COLO668 (cell line): ENCODE results near the gene SMAD2.
A peak's percentile ranks its signal among the peaks of the same experiment; 100 is the strongest.
"Not testable (repeated sequence)": the region's sequence is repeated elsewhere in the genome, so short reads cannot be mapped to it uniquely, and the experiment has no call there.

Source experiments
- DNase-seq: peaks from one replicate; lab custom pipeline; 2025; ENCODE audit not compliant: unreplicated experiment; lab: John Stamatoyannopoulos, UW

SMAD2 gene

DNA sequence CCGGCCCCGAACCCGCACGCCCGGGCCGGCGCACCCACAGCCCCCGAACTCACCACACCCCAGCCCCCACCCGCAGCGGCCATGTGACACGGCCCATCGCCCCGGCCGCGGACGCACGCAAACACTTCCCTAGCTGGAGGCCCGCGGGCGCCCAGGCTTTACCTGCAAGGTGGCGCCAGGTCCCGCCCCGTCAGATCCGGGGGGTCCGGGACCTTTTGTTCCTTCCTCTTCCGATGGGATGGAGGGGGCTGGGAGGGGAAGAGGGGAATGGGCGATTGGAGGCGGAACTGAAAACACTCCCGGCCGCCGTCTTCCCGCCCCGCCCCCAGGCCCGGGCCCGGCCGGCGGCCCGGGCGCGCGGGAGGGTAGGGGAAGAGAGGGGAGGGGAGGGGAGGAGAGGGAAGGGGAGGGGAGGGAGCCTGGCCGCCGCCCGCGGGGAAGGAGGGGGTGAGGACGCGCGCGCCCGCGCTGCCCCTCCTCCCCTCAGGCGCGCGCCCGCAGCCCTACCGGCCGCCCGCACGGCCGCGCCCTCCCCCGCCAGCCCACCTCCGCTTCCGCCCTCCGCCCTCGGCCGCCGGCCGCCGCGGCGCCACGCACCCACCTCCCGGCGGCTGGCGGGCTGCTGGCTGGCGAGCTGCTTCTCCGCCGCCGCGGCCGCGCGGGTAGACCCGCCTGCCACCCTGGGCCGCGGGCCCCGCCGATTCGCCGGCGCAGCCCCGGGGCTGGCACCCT is at the start of gene SMAD2:
SMAD2 (minus strand) TSS at position 461 of the 732 bp plus-strand sequence. CDS start 33,903 bp downstream, outside the sequence.
- DNase-seq: peak; percentile 98

DNA sequence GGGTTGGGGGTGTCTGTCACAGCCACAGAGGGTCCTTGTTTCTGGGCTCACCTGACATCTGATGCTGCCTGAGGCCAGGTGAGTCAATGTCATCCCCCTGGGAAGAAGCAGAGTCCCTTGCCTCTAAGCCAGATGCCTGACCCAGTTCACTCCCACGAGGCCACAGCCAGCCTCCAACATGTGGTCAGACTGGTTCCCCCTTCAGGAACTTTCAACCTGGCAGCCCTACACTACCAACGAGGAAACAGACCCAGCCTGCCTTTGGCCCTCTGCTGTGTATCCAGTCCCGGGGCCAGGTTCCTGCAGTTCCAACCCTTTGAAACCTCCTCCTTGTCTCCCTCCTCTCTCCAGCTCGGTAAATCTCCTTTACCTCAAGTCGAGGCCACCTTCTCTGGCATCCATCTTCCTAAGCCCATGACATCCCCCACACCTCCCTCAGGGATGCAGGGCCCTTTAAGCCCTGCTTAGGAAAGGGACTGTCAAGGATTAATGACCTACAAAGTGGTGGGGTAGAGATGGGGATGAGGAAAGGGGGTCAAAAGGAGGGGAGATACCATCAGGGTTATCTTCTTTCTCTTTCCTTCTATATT is 49.2 kb upstream of the SMAD2 start:
- DNase-seq: no peak

- no peak for DNase-seq
These were observed 48.1 kb upstream of the SMAD2 start for GRCh38 chr18:47978603-47979002.

GRCh38 chr18:47978141-47978540 is 47.7 kb upstream of the SMAD2 start:
- no peak for DNase-seq

GRCh38 chr18:47975701-47976100 is 45.2 kb upstream of the SMAD2 start:
- DNase-seq: no peak

- DNase-seq: no peak
These were observed 44.6 kb upstream of the SMAD2 start for GRCh38 chr18:47975105-47975504.

GRCh38 chr18:47970664-47971531 is 40.4 kb upstream of the SMAD2 start:
- no peak for DNase-seq

GRCh38 chr18:47969816-47970215 is 39.4 kb upstream of the SMAD2 start:
- DNase-seq: no peak

- DNase-seq: no peak
These were observed 38.3 kb upstream of the SMAD2 start for GRCh38 chr18:47968721-47969120.

- no peak for DNase-seq
These were observed 37.7 kb upstream of the SMAD2 start for GRCh38 chr18:47968006-47968676.

GRCh38 chr18:47964053-47964452 is 33.6 kb upstream of the SMAD2 start:
- DNase-seq: peak; percentile 40

DNA sequence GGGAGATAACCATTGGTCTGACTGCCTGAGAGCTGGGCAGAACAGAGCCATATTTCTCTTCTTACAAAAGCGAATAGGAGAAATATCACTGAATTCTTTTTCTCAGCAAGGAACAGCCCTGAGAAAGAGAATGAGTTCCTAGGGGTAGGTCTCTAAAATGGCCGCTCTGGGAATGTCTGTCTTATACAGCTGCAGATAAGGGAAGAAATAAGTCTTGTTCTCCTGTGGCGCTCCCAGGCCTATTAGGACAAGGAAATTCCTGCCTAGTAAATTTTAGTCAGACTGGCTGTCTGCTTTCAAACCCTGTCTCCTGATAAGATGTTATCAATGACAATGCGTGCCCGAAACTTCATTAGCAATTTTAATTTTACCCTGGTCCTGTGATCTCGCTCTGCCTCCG is 30.5 kb upstream of the SMAD2 start:
- DNase-seq: not testable (repeated sequence)

DNA sequence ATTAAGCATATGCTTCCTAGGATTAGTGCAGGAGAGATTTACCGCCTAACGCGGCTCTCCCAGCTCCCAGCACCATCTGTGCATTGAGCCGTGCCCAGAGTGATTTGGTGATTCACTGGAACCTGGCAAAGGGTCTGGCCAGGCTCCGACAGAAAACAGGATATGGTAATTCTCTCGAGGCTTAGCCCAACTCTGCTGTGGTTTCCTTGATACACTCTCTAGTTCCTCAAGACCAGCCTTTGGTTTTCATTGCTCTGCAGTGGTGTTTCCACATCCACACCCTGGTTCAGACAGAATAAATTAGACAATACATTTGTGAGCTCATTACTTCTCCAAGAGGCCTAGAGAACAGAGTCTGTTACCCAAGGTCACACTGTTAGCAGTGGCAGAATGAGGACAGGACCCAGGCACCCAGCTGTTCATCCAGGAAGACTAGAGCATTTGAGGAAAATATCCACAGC is 23.0 kb upstream of the SMAD2 start:
- DNase-seq: no peak

DNA sequence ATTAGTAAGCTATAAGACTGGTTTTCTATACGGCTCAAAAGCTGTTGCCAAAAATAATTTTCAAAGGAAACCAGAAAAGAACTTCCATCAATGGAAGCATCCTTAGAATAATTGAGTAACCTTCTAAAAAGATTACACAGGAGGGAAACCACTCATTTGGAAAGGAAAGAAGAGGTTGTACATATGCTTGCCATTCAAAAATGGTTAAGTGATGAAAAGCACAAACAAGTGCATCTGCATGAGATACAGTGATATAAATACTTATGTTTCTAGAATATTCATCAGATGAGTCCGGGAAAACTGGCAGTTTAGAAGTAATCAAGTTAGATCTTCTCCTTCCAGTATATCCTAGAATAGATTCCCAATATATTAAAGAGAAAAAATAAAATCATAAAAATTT is 20.1 kb upstream of the SMAD2 start:
- no peak for DNase-seq

DNA sequence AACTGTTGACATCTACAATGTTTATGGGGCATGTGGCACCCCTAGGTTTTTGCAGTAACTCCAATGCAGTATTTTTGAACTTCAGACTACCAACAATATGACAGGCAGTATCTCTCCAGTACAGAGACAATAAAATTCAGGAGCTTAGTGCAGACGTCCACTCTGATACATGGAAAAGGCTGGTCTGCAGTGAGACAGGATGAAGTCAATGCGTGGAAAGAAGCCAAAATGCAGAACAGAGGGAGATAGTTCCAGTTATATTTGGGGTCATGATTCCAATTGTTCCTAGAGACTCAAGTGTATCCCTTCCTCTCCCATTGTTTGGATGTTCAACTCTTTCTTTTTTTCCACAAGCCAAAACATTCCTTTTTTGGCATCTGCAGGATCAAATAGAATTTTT is 18.7 kb upstream of the SMAD2 start:
- no peak for DNase-seq

DNA sequence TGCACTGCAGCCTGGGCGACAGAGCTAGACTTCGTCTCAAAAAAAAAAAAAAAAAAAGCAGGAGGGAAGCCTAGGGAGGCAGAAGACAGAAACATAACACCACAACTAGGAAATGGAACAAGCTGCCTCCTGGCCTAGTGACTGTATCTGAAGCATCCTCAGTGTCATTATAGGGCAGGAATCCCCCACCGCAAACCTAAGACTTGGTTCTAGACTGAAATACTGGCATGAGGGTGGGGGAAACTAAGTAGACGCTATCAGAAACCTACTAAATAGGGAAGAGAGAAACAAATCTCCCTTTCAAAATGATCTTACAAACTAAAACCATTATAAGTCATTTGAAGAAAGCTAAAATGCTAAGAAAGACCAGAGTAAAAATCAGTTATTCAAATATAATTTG is 16.4 kb upstream of the SMAD2 start:
- no peak for DNase-seq

GRCh38 chr18:47944972-47945852 is 14.8 kb upstream of the SMAD2 start:
- no peak for DNase-seq

GRCh38 chr18:47936952-47937351 is 6.5 kb upstream of the SMAD2 start:
- no peak for DNase-seq

DNA sequence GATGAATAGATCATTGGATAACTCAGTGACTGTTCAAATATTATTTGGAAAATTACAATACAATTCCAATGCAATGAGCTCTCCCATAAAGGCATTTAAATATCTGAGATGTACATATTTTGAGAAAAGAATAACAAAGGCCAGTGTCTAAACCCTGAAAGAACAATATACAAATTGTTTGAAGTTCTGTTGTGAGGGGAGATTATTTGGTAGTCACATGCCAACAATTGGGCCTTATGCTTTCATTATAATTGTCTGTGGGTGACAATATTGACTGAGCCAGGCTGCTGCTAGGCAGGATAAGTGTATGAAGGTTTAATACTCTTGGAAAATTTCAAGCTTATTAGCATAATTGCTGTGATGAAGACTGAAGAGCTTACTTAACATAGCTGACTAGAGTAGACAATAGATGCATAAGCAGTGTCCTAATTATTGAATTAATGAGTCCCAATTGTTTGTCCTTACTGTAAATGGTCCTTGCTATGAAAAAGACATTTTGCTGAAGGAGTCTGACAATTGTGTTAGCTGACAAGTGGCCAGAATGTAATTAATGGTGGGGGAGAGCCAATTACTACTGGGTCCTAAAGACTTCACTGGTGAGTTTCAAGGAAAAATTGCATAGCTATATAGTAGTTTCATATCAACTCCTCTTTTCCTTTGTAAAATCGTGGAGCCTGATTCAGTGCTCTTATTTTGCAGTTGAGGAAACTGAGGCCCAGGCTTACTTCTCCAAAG is 5.0 kb upstream of the SMAD2 start:
- no peak for DNase-seq

DNA sequence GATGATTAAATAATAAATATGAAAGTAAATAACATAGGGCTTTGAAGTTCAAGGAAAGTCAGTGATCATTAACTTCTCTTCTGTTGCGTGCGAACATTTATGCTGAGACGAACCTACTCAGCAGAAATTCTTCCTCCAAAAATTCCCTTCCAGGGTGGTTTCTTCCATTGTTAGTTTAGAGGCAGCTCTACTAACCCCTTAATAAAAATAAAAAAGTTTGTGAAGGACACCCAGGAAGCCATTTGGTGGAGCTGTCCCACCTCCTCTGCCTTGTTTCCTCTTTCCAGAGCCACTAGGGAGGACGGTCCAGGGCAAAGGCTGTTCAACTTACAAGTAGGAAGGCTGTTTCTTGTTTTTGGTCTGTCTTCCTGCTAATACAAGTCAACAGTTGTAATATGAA is 2.1 kb upstream of the SMAD2 start:
- no peak for DNase-seq
